Diencephalon (tissue), 1 donor: ENCODE results near the gene TCF4. TPM values are rescaled to one million over a fixed set of nuclear protein-coding genes. Genes with fewer than 3 reads are reported as not detected.

Experiments used
- small RNA-seq: library from RNA; depleted of rRNA; stranded (forward); fragments of <200 nt; gene quantifications from one replicate; pipeline ENCODE3, GENCODE V24; 2014
- total RNA-seq: library from RNA; depleted of rRNA; stranded (reverse); fragments of >200 nt; gene quantifications from one replicate; pipeline ENCODE4 v1.2.3, GENCODE V29; 2014

TCF4 gene
- total RNA-seq, result 285 TPM

GRCh38 chr18:55588111-55588869 lies at the start of gene TCF4:
Gene TCF4, minus strand, starts transcription at chr18:55588192. Its CDS starts 1,076 bp downstream, at chr18:55587116.

Small RNA genes lying within 50 kb of the gene (small RNA-seq; reads per million reads assigned to genes)
- not detected for gene MIR4529
